K562 (cell line): ENCODE measurements around the gene SH2D7. TPM values are rescaled to one million over a fixed set of nuclear protein-coding genes. Genes with fewer than 3 reads are reported as not detected.
A peak's percentile ranks its signal among the peaks of the same experiment; 100 is the strongest.

ENCODE experiments used
- CEBPB ChIP-seq: fragments of 450-650 bp; IDR thresholded peaks from 2 replicates; pipeline ENCODE4 v1.6.1; 2016; ENCODE audit warnings: missing genetic modification characterization, missing compliant biosample characterization
- ESRRA ChIP-seq: fragments of 450-650 bp; IDR thresholded peaks from 2 replicates; pipeline ENCODE4 v1.6.1; 2014; ENCODE audit warnings: low read depth, mild to moderate bottlenecking, moderate library complexity, borderline replicate concordance
- MYBL2 ChIP-seq, 2 experiments: fragments of 450-650 bp in 1 of 2; sonication (generic) in 1 of 2; formaldehyde crosslinking in 1 of 2; IDR thresholded peaks; 2 replicates each; pipeline versions ENCODE4 v1.6.1 to v1.8.1; 2017 to 2022; ENCODE audit warnings: borderline replicate concordance in 1 of 2, inconsistent platforms in 1 of 2, low read depth in 1 of 2, mild to moderate bottlenecking in 1 of 2, missing genetic modification reagents in 1 of 2, moderate library complexity in 1 of 2
- NR2C2 ChIP-seq, 2 experiments: fragments of 200-800 bp in 1 of 2; sonication (Bioruptor generic) in 1 of 2; sonication (generic) in 1 of 2; formaldehyde crosslinking in 1 of 2; IDR thresholded peaks; 2 replicates each; pipeline versions ENCODE4 v1.6.1 to v1.8.0; 2016 to 2022; ENCODE audit warnings: mild to moderate bottlenecking in 1 of 2, missing compliant biosample characterization in 1 of 2, missing genetic modification characterization in 1 of 2, missing genetic modification reagents in 1 of 2
- TCF7 ChIP-seq: sonication (generic); IDR thresholded peaks from 2 replicates; pipeline ENCODE4 v1.6.1; 2016; ENCODE audit warnings: antibody characterized with exemption, borderline replicate concordance
- TEAD1 ChIP-seq, 2 experiments: fragments of 450-650 bp in 1 of 2; sonication (generic) in 1 of 2; formaldehyde crosslinking; IDR thresholded peaks; 2 replicates each; pipeline versions ENCODE4 v1.4.0 to v1.8.0; 2020 to 2022; ENCODE audit warnings: mild to moderate bottlenecking in 2 of 2, missing genetic modification reagents in 1 of 2
- TRIM25 ChIP-seq: fragments of 450-650 bp; IDR thresholded peaks from 2 replicates; pipeline ENCODE4 v1.7.0; 2016; ENCODE audit warnings: borderline replicate concordance
- ZBTB33 ChIP-seq: sonication (generic); formaldehyde crosslinking; IDR thresholded peaks from 2 replicates; pipeline ENCODE4 v1.8.1; 2023; ENCODE audit warnings: mild to moderate bottlenecking, missing genetic modification reagents
- ZFX ChIP-seq: sonication (generic); formaldehyde crosslinking; IDR thresholded peaks from 2 replicates; pipeline ENCODE4 v1.8.0; 2022; ENCODE audit warnings: mild to moderate bottlenecking, missing genetic modification reagents, moderate library complexity
- polyA plus RNA-seq, 8 experiments: library from polyadenylated mRNA; depleted of rRNA in 4 of 8; stranded (reverse) in 5 of 8; unstranded in 3 of 8; fragments of >200 nt; fragmentation: Nextera tagmentation in 2 of 8; fragmentation: Illumina TruSeq in 1 of 8; extraction: Ambion mirVana in 2 of 8; extraction: Trizol in 1 of 8; gene quantifications; 2 replicates each; pipeline versions ENCODE4 v1.2.1 to v1.2.3, GENCODE V29; 2011 to 2014; ENCODE audit warnings: inconsistent platforms in 1 of 8, missing spikeins in 1 of 8
- total RNA-seq, 7 experiments: library from RNA; depleted of rRNA in 6 of 7; stranded (reverse); fragments of >200 nt in 6 of 7; fragmentation: Illumina TruSeq in 2 of 7; extraction: Trizol in 2 of 7; gene quantifications; 2 replicates each; pipeline versions ENCODE4 v1.2.1 to v1.2.3, GENCODE V29; 2011 to 2021; ENCODE audit warnings: low replicate concordance in 1 of 7
- TF ChIP-seq, protein P1 (sequence below): fragments of 450-650 bp; IDR thresholded peaks from 2 replicates; pipeline ENCODE4 v1.6.1; 2016; ENCODE audit warnings: mild to moderate bottlenecking, moderate library complexity

SH2D7 gene
- total and polyA plus RNA-seq, 9 of the 15 experiments (the other 6 are each of a cell fraction or from before 2014, with no cell fraction given): not detected

DNA sequence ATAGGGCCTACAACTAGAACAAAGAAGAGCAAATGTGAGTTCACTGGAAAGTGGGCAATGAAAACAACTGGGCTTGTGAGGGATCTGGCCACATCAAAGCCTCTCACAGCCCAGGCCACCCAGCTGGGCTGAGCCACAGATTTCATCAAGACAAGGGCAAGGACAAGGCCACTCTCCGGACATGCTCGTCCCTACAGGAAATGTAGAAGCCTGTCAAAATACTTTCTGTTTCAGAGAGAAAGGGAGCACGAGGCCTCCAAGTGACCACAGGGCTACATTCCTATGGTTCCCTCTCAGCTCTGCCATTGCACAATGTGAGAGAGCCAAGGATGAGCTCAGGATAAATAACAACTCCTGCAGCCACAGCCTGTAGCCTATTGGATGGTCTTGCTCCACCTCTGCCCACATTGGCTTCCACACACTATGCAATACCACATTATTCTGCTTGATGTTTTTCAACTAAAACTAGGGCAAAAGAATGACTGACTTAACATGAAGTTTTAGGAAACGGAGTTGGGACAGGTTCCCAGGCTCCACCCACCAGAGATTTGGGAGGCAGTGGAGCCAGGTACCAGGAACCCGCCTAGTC, 27.0 kb upstream of the SH2D7 start (continued):
- TF ChIP-seq TEAD1 (CRISPR knock-in tag; IDR thresholded peaks at IDR 0.05) (0 out of 4 replicates have a peak, but pooled peaks of 1 of the 2 experiments have one; percentile 47), ZBTB33 (no peak), TCF7 (peak; percentile 77), ZFX (CRISPR knock-in tag) (no peak), ESRRA (peak; percentile 50; the same call in 1 of the 2 replicates), CEBPB (tag) (peak; percentile 91), NR2C2 (CRISPR knock-in tag; IDR thresholded peaks at IDR 0.05) (no peak), NR2C2 (tag; IDR thresholded peaks at IDR 0.05) (peak; percentile 16; the same call in 1 of the 2 replicates), TRIM25 (no peak), MYBL2 (IDR thresholded peaks at IDR 0.05; ENCODE audit: low read depth) (no peak), MYBL2 (CRISPR knock-in tag; IDR thresholded peaks at IDR 0.05; ENCODE audit: borderline replicate concordance) (no peak)
- TF ChIP-seq, protein P1, sequence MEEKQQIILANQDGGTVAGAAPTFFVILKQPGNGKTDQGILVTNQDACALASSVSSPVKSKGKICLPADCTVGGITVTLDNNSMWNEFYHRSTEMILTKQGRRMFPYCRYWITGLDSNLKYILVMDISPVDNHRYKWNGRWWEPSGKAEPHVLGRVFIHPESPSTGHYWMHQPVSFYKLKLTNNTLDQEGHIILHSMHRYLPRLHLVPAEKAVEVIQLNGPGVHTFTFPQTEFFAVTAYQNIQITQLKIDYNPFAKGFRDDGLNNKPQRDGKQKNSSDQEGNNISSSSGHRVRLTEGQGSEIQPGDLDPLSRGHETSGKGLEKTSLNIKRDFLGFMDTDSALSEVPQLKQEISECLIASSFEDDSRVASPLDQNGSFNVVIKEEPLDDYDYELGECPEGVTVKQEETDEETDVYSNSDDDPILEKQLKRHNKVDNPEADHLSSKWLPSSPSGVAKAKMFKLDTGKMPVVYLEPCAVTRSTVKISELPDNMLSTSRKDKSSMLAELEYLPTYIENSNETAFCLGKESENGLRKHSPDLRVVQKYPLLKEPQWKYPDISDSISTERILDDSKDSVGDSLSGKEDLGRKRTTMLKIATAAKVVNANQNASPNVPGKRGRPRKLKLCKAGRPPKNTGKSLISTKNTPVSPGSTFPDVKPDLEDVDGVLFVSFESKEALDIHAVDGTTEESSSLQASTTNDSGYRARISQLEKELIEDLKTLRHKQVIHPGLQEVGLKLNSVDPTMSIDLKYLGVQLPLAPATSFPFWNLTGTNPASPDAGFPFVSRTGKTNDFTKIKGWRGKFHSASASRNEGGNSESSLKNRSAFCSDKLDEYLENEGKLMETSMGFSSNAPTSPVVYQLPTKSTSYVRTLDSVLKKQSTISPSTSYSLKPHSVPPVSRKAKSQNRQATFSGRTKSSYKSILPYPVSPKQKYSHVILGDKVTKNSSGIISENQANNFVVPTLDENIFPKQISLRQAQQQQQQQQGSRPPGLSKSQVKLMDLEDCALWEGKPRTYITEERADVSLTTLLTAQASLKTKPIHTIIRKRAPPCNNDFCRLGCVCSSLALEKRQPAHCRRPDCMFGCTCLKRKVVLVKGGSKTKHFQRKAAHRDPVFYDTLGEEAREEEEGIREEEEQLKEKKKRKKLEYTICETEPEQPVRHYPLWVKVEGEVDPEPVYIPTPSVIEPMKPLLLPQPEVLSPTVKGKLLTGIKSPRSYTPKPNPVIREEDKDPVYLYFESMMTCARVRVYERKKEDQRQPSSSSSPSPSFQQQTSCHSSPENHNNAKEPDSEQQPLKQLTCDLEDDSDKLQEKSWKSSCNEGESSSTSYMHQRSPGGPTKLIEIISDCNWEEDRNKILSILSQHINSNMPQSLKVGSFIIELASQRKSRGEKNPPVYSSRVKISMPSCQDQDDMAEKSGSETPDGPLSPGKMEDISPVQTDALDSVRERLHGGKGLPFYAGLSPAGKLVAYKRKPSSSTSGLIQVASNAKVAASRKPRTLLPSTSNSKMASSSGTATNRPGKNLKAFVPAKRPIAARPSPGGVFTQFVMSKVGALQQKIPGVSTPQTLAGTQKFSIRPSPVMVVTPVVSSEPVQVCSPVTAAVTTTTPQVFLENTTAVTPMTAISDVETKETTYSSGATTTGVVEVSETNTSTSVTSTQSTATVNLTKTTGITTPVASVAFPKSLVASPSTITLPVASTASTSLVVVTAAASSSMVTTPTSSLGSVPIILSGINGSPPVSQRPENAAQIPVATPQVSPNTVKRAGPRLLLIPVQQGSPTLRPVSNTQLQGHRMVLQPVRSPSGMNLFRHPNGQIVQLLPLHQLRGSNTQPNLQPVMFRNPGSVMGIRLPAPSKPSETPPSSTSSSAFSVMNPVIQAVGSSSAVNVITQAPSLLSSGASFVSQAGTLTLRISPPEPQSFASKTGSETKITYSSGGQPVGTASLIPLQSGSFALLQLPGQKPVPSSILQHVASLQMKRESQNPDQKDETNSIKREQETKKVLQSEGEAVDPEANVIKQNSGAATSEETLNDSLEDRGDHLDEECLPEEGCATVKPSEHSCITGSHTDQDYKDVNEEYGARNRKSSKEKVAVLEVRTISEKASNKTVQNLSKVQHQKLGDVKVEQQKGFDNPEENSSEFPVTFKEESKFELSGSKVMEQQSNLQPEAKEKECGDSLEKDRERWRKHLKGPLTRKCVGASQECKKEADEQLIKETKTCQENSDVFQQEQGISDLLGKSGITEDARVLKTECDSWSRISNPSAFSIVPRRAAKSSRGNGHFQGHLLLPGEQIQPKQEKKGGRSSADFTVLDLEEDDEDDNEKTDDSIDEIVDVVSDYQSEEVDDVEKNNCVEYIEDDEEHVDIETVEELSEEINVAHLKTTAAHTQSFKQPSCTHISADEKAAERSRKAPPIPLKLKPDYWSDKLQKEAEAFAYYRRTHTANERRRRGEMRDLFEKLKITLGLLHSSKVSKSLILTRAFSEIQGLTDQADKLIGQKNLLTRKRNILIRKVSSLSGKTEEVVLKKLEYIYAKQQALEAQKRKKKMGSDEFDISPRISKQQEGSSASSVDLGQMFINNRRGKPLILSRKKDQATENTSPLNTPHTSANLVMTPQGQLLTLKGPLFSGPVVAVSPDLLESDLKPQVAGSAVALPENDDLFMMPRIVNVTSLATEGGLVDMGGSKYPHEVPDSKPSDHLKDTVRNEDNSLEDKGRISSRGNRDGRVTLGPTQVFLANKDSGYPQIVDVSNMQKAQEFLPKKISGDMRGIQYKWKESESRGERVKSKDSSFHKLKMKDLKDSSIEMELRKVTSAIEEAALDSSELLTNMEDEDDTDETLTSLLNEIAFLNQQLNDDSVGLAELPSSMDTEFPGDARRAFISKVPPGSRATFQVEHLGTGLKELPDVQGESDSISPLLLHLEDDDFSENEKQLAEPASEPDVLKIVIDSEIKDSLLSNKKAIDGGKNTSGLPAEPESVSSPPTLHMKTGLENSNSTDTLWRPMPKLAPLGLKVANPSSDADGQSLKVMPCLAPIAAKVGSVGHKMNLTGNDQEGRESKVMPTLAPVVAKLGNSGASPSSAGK: no peak
